HEK293 (cell line): ENCODE results near the gene GRAMD1B.

ENCODE experiments used
- ZNF140 ChIP-seq: fragments of 450-650 bp; formaldehyde crosslinking; IDR thresholded peaks from 2 replicates; pipeline ENCODE4 v1.5.1; 2016; ENCODE audit warnings: missing biosample characterization, missing genetic modification characterization
- ZNF488 ChIP-seq: fragments of 450-650 bp; formaldehyde crosslinking; IDR thresholded peaks from 2 replicates; pipeline ENCODE4 v1.5.1; 2016; ENCODE audit warnings: missing biosample characterization, missing genetic modification characterization

GRCh38 chr11:123460012-123460700 is 30.1 kb downstream of the GRAMD1B start:
- TF ChIP-seq ZNF140 (tag by site-specific recombination) (no peak), ZNF488 (tag by site-specific recombination) (no peak)
